PFSK-1 (cell line): Measurements from ENCODE around the gene PRLR.

Experiments used
- POLR2AphosphoS5 ChIP-seq: IDR thresholded peaks from 2 replicates; pipeline ENCODE4 v1.6.1; 2012; ENCODE audit warnings: low read depth, mild to moderate bottlenecking, control low read depth, low read length, moderate library complexity
- TAF1 ChIP-seq: IDR thresholded peaks from 2 replicates; pipeline ENCODE4 v1.6.1; 2012; ENCODE audit warnings: low read length, control low read depth, borderline replicate concordance; ENCODE audit not compliant: insufficient read depth

DNA sequence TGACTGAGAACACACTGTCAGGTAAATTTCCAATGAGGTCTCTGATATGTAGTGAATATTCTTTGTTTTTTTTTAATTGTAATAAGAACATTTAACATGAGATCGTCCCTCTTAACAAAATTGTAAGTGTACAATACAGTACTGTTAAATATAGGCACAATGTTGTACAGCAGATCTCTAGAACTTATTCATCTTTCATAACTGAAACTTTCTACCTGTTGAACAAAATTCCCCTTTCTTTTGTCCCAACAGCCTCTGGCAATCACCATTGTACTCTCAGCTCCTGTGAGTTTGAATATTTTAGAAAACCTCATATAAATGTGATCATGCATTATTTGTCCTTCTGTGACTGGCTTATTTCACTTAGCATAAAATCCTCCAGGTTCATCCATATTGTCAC lies 10.6 kb upstream of the PRLR start:
- TF ChIP-seq POLR2AphosphoS5 = no peak
- no peak for TF ChIP-seq TAF1
